NOMO-1 treated with dmso at 0.1 percent for 144 hours (cell line): Measurements from ENCODE around the gene VPS37C.

Experiments
- DNase-seq: peaks from one replicate; lab custom pipeline; 2025; ENCODE audit not compliant: unreplicated experiment; lab: John Stamatoyannopoulos, UW

VPS37C gene

DNA sequence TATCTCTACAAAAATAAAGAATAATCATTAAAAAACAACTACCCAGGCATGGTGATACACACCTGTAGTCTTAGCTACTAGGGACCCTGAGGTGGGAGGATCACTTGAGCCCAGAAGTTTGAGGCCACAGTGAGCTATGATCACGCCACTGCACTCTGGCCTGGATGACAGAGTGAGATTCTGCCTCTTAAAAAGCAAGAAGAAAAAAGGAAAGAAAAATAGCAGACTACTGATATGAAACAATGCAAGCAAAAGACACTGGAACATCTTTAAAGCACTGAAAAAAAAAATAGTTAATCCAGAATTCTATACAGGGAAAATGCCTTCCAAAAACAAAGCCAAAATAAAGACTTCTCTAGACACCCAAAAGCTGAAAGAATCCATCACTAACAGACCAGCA is 5.9 kb downstream of the VPS37C start:
- no peak for DNase-seq

DNA sequence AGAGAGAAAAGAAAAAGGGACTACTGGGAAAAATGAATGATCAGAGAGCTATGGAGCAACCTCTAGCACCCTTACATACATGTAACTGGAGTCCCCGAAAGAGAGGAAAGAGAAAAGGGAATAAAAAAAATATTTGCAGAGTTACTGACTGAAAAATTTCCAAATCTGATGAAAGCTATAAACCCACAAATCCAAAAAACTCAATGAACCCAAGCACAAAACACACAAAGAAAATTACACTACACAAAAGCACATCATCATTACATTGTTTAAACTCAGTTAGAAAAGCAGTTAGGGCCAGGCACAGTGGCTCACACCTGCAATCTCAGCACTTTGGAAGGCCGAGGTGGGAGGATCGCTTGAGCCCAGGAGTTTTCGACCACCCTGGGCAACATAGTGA is 6.7 kb downstream of the VPS37C start:
- no peak for DNase-seq

DNA sequence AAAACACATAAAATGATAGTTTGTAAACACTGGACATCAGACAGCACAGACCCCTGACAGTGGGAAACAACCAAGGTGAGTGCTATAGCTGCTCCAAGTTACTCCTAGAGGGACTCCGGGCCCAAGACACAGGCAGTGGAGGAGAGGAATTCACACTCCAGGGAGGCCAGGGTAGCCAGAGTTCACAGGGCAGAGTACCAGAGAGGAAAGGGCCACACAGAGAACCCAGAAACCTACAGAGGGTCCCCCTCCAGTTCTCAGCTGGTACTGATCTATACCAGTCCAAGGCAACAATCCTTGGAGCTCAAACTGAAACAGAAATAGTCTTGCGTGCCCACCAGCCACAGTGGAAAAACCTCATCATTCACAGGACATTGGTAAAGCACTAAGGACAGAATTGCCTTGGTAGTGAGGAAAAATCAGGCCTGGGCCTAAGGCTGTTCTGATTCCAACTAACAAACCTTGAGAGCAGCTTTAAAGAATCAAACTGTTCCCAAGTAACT is 7.6 kb downstream of the VPS37C start:
- no peak for DNase-seq

GRCh38 chr11:61152816-61153592 is 8.2 kb downstream of the VPS37C start:
- DNase-seq = no peak

GRCh38 chr11:61151545-61152252 is 9.5 kb downstream of the VPS37C start:
- DNase-seq = no peak

- DNase-seq = no peak
Observed at GRCh38 chr11:61150706-61151544, 10.3 kb downstream of the VPS37C start.

DNA sequence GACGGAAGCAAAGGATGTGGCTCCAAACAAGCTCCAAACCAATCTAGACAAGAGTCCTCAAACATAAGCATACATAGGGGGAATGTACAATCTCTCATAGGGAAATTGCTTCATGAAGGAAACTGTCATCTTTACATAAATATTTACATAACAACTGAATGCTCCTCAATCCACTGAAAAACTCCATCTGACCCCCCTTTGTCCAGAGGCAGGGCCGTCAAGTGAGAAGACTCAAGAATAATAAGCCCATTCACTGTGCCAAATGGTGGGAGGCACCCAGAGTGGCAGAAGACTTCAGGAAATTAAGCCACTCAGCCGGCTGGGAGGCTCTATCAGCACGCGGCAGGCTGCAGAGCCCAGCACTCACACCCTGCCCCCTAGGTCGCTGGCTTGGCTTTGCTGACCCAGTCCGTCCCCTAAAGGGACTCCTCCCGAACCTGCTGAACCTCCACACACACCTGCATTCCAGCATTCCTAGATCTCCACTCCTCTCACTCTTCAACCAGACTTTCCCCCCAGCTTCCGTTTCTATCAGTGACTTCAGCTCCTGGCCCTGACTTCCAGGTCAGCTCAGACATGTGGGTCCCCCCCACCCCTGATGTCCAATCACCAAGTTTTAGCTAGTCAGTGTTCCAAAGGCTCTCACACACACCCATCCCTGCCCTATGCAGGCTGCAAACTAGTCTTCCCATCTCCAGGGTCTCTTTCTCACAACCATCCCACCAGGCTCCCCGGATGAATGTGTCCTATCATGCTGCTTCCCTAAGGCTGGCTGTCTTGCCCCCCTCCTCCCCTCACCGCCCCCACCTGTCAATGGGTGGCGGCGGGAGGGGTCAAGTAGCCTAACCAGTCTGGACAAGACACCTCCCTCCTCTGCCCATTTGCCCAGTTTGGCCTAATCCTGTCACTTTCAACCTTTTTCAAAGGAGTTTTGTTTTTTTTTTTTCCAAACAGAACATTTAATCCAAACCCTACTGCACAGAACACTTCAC is 11.3 kb downstream of the VPS37C start:
- DNase-seq = no peak

DNA sequence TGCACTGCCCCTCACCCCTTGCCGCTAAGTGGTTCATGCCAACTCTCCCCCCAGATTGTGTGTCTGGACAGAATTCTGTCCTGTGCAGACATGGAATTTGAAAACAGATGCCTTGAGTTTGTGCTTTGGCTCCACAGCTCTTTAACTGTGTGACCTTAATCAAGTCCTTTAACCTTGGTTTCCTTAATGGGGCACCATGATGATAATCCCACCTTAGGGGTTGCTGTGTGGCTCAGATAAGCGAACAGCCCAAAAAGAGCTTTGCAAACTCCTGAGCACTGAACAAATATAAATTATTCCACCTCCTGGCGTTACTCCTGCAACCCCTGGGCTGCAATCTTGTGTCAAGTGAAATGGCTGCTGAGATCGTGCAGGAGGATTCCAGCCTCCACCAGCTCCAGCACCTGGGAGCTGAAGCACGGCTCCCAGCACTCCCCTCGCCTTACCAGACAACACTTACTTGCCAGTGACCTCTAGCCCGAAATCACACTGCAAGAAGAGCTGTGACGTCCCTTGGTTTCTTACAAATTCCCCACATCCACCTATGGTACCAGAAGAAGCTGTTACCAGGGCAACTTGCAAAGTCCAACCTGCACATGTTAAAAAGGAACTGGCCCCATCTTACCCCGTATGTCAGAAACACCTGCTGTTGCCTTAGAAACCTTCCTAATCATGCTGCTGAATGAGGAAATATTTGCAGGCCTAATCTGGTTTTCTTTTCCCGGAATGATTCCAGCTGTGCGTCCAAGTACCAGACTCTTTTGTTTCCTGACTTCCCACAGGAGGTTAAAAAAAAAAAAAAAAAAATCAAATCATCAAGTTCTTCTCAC is 13.2 kb downstream of the VPS37C start:
- DNase-seq = no peak

- no peak for DNase-seq
Observed at GRCh38 chr11:61147271-61147670, 14.0 kb downstream of the VPS37C start.

DNA sequence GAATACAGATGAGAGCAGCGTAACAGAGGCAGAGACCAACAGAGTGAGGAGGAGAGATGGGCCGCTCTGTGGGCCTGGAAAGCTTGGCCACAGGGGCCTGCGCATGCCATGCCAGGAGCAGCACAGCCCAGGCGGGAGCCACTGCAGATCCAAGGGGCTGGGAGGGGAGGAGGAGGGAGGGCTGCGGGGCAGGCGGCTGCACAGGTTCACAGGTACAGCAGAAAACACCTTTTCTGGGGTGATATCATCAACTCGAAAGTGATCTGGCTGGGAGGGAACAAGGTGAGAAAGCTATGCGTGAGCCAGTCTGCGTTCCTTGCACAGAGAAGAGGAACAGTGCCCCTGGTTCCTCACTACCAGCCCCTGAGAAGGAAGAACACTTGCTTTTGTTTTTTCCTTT is 14.8 kb downstream of the VPS37C start:
- no peak for DNase-seq

DNA sequence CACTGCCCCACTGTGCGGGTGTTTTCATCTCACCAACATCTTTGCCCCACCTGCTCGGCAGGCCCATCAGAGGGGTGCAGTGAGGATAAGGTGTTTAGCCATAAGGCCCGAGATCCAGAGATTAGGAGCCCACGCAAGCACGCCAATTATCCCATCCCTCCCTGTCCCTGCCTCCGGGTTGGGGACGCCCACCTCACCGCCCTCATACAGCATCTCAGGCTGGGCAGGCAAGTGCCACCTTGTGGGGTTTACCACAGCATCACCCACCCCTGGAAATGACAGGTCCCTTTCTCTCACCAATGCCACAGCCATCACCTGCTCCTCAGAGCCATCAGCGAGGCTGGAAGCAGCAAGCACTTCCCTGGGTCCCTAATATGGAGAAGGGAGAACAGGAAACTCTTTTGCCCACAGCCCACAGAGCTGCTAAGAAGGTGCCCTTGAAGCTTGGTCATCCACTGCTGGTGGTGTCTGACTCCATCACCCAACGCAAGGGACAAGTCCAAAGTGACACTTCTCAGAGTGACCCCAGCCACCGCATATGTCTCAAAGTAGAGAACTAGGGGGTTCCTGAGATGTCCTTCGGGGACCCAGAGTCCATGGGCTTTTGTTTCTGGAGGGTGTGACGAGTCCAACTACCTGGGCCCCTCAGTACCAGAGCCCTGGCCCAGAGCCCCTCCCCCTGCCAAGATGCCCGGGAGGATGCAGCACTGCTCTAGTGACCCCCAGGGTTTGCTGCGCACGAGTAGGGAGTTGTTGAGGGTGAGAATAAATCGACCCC is 15.8 kb downstream of the VPS37C start:
- no peak for DNase-seq

- no peak for DNase-seq
Observed at GRCh38 chr11:61144511-61145179, 16.6 kb downstream of the VPS37C start.

DNA sequence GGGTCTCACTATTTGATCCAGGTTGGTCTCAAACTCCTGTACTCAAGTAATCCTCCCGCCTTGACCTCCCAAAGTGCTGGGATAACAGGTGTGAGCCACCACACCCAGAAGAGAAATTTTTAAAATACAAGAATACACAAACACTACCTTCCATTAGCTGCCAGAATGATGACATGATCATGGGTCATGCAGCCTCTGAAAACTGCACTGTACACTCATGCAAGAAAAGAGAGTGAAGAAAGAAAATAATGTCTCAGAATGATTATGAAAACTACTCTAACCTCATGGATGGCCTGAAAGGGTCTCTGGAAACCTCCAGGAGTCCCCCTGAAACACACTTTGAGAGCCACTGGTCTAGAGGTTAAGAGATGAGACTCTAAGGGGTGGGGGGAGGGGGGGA is 18.8 kb downstream of the VPS37C start:
- DNase-seq = no peak

GRCh38 chr11:61141601-61142028 is 19.6 kb downstream of the VPS37C start:
- DNase-seq = no peak

DNA sequence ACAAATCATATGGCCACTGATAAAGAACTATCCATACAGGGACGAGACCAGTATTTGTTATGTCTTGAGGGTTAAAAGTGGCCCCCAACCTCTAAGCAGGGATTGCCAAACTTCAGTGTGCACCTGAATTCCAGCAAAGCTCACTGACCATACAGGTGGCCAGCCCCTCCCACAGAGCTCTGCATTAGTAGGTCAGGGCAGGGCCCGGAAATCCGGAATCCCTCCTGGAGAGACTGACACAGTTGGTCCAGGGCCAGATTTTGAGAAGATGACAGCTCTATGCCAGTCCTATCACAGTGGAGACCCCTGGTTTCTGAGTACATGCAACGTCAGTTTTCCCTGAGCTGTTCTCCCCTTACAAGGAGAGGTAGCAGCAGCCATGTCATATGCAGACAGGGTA is 20.8 kb downstream of the VPS37C start:
- DNase-seq = no peak

- no peak for DNase-seq
Observed at GRCh38 chr11:61139387-61139786, 21.8 kb downstream of the VPS37C start.

DNA sequence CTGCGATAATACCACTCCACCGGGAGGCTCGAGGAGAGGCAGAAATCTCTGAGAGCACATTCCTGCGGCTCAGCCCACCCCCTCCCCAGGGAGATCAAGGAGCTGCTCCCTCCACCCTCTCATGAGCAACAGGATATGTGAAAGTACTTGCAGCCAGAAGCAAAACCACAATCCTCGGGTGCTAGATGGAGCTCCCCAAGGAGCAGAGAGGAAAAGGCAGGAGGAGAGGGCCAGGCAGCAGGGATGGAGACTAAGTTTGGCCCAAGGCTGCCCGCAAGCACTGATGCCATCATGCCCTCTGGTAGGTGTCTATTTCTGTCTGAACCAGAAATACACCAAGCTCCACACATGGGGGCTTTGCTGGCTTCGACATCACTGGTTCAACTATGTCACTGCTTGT is 22.3 kb downstream of the VPS37C start:
- DNase-seq = no peak

GRCh38 chr11:61134801-61135257 is 26.4 kb downstream of the VPS37C start:
- DNase-seq = no peak
